Measurements from ENCODE around the gene IFNL3. TPM values are rescaled to one million over a fixed set of nuclear protein-coding genes. Genes with fewer than 3 reads are reported as not detected.
"Not testable (repeated sequence)": the region's sequence is repeated elsewhere in the genome, so short reads cannot be mapped to it uniquely, and the experiment has no call there.

The IFNL3 gene
- total RNA-seq, 2 donors from 2014 or later, result not detected

- no peak for DNase-seq (ENCODE audit: low spot score)
- intact Hi-C loops (cut with DNase I), result no loop called here
Measured at GRCh38 chr19:39254531-39255345, 9.9 kb upstream of the IFNL3 start.

GRCh38 chr19:39253374-39254149, 8.8 kb upstream of the IFNL3 start:
- DNase-seq (ENCODE audit: low spot score), result no peak
- intact Hi-C loops (cut with DNase I), result no loop called here

- DNase-seq (ENCODE audit: low spot score), result no peak
Measured at GRCh38 chr19:39252458-39252857, 7.7 kb upstream of the IFNL3 start.

GRCh38 chr19:39251846-39252245, 7.0 kb upstream of the IFNL3 start:
- intact Hi-C loops (cut with DNase I), result no loop called here
- no peak for DNase-seq (ENCODE audit: low spot score)

More at GRCh38 chr19:39252458-39252857, 7.7 kb upstream of the IFNL3 start:
- intact Hi-C loops (cut with DNase I), result no loop called here

- intact Hi-C loops (cut with DNase I), result no loop called here
- DNase-seq (ENCODE audit: low spot score), result no peak
Measured at GRCh38 chr19:39251081-39251480, 6.3 kb upstream of the IFNL3 start.

GRCh38 chr19:39248806-39249205, 4.0 kb upstream of the IFNL3 start, which contains the start of gene IFNL4:
IFNL4 (minus strand) TSS chr19:39248856.
- no peak for DNase-seq (ENCODE audit: low spot score)
- intact Hi-C loops (cut with DNase I), result no loop called here

GRCh38 chr19:39247701-39248664, 3.2 kb upstream of the IFNL3 start:
- intact Hi-C loops (cut with DNase I), result no loop called here

GRCh38 chr19:39246951-39247669, 2.3 kb upstream of the IFNL3 start:
- DNase-seq (ENCODE audit: low spot score), result no peak
- intact Hi-C loops (cut with DNase I), result no loop called here

More at GRCh38 chr19:39247701-39248664, 3.2 kb upstream of the IFNL3 start:
- no peak for DNase-seq (ENCODE audit: low spot score)

- DNase-seq (ENCODE audit: low spot score); intact Hi-C loops (cut with DNase I): not testable (repeated sequence)
Measured at GRCh38 chr19:39245166-39245565, 360 bp upstream of the IFNL3 start.

GRCh38 chr19:39243741-39244140, 1.1 kb downstream of the IFNL3 start:
- DNase-seq (ENCODE audit: low spot score); intact Hi-C loops (cut with DNase I): not testable (repeated sequence)

- DNase-seq (ENCODE audit: low spot score), result no peak
- intact Hi-C loops (cut with DNase I), result no loop called here
Measured at GRCh38 chr19:39240421-39240820, 4.4 kb downstream of the IFNL3 start.

GRCh38 chr19:39238944-39239343, 5.9 kb downstream of the IFNL3 start:
- intact Hi-C loops (cut with DNase I), result no loop called here

GRCh38 chr19:39238209-39238608, 6.6 kb downstream of the IFNL3 start:
- intact Hi-C loops (cut with DNase I), result no loop called here
- DNase-seq (ENCODE audit: low spot score), result no peak

More at GRCh38 chr19:39238944-39239343, 5.9 kb downstream of the IFNL3 start:
- no peak for DNase-seq (ENCODE audit: low spot score)

GRCh38 chr19:39237200-39238184, 7.3 kb downstream of the IFNL3 start:
- no peak for DNase-seq (ENCODE audit: low spot score)
- intact Hi-C loops (cut with DNase I), result no loop called here

- intact Hi-C loops (cut with DNase I), result no loop called here
- DNase-seq (ENCODE audit: low spot score), result no peak
Measured at GRCh38 chr19:39236527-39236926, 8.3 kb downstream of the IFNL3 start.

- intact Hi-C loops (cut with DNase I), result no loop called here
- DNase-seq (ENCODE audit: low spot score), result no peak
Measured at GRCh38 chr19:39232708-39233107, 12.1 kb downstream of the IFNL3 start.

- no peak for DNase-seq (ENCODE audit: low spot score)
- intact Hi-C loops (cut with DNase I), result no loop called here
Measured at GRCh38 chr19:39230096-39230764, 14.6 kb downstream of the IFNL3 start.
